ENCODE measurements around the gene MPHOSPH9.

MPHOSPH9 gene

GRCh38 chr12:123122626-123123025, 110.3 kb downstream of the MPHOSPH9 start:
- TF ChIP-seq TAF1 (IDR thresholded peaks at IDR 0.05; ENCODE audit: low read depth) (no peak), EP300 (IDR thresholded peaks at IDR 0.05; ENCODE audit: borderline replicate concordance) (no peak), NFIC (IDR thresholded peaks at IDR 0.05) (no peak), CEBPB (IDR thresholded peaks at IDR 0.05) (no peak), FOXM1 (IDR thresholded peaks at IDR 0.05; ENCODE audit: borderline replicate concordance, low read depth) (no peak), TCF12 (IDR thresholded peaks at IDR 0.05; ENCODE audit: low read depth) (no peak), ZBTB7A (IDR thresholded peaks at IDR 0.05; ENCODE audit: low read depth) (no peak), RAD21 (IDR thresholded peaks at IDR 0.05; ENCODE audit: low read depth) (no peak), EGR1 (IDR thresholded peaks at IDR 0.05) (no peak), CREB1 (IDR thresholded peaks at IDR 0.05; ENCODE audit: low read depth) (no peak), TEAD4 (IDR thresholded peaks at IDR 0.05) (no peak), YY1 (IDR thresholded peaks at IDR 0.05; ENCODE audit: low read depth) (no peak)
- TF ChIP-seq, protein P1, sequence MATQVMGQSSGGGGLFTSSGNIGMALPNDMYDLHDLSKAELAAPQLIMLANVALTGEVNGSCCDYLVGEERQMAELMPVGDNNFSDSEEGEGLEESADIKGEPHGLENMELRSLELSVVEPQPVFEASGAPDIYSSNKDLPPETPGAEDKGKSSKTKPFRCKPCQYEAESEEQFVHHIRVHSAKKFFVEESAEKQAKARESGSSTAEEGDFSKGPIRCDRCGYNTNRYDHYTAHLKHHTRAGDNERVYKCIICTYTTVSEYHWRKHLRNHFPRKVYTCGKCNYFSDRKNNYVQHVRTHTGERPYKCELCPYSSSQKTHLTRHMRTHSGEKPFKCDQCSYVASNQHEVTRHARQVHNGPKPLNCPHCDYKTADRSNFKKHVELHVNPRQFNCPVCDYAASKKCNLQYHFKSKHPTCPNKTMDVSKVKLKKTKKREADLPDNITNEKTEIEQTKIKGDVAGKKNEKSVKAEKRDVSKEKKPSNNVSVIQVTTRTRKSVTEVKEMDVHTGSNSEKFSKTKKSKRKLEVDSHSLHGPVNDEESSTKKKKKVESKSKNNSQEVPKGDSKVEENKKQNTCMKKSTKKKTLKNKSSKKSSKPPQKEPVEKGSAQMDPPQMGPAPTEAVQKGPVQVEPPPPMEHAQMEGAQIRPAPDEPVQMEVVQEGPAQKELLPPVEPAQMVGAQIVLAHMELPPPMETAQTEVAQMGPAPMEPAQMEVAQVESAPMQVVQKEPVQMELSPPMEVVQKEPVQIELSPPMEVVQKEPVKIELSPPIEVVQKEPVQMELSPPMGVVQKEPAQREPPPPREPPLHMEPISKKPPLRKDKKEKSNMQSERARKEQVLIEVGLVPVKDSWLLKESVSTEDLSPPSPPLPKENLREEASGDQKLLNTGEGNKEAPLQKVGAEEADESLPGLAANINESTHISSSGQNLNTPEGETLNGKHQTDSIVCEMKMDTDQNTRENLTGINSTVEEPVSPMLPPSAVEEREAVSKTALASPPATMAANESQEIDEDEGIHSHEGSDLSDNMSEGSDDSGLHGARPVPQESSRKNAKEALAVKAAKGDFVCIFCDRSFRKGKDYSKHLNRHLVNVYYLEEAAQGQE (IDR thresholded peaks at IDR 0.05; ENCODE audit: low read depth) = no peak
- TF ChIP-seq, protein P2, sequence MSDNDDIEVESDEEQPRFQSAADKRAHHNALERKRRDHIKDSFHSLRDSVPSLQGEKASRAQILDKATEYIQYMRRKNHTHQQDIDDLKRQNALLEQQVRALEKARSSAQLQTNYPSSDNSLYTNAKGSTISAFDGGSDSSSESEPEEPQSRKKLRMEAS (IDR thresholded peaks at IDR 0.05) = no peak
- TF ChIP-seq, protein P3, sequence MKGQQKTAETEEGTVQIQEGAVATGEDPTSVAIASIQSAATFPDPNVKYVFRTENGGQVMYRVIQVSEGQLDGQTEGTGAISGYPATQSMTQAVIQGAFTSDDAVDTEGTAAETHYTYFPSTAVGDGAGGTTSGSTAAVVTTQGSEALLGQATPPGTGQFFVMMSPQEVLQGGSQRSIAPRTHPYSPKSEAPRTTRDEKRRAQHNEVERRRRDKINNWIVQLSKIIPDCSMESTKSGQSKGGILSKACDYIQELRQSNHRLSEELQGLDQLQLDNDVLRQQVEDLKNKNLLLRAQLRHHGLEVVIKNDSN (IDR thresholded peaks at IDR 0.05) = no peak

- TF ChIP-seq EP300 (IDR thresholded peaks at IDR 0.05; ENCODE audit: borderline replicate concordance) (no peak), NFIC (IDR thresholded peaks at IDR 0.05) (no peak), TAF1 (IDR thresholded peaks at IDR 0.05; ENCODE audit: low read depth) (no peak), ZBTB7A (IDR thresholded peaks at IDR 0.05; ENCODE audit: low read depth) (no peak), RAD21 (IDR thresholded peaks at IDR 0.05; ENCODE audit: low read depth) (no peak), FOXM1 (IDR thresholded peaks at IDR 0.05; ENCODE audit: borderline replicate concordance, low read depth) (no peak)
- TF ChIP-seq, protein P1 (IDR thresholded peaks at IDR 0.05; ENCODE audit: low read depth) = no peak
Measured at GRCh38 chr12:123121670-123122069, 111.3 kb downstream of the MPHOSPH9 start.

- TF ChIP-seq TCF12 (IDR thresholded peaks at IDR 0.05; ENCODE audit: low read depth) (no peak), CREB1 (IDR thresholded peaks at IDR 0.05; ENCODE audit: low read depth) (no peak), TAF1 (IDR thresholded peaks at IDR 0.05; ENCODE audit: low read depth) (no peak), TEAD4 (IDR thresholded peaks at IDR 0.05) (no peak), ZBTB7A (IDR thresholded peaks at IDR 0.05; ENCODE audit: low read depth) (no peak), CEBPB (IDR thresholded peaks at IDR 0.05) (no peak), EP300 (IDR thresholded peaks at IDR 0.05; ENCODE audit: borderline replicate concordance) (no peak), RAD21 (IDR thresholded peaks at IDR 0.05; ENCODE audit: low read depth) (no peak), EGR1 (IDR thresholded peaks at IDR 0.05) (no peak)
- TF ChIP-seq, protein P3 (IDR thresholded peaks at IDR 0.05) = no peak
Measured at GRCh38 chr12:123120452-123121166, 112.3 kb downstream of the MPHOSPH9 start.

DNA sequence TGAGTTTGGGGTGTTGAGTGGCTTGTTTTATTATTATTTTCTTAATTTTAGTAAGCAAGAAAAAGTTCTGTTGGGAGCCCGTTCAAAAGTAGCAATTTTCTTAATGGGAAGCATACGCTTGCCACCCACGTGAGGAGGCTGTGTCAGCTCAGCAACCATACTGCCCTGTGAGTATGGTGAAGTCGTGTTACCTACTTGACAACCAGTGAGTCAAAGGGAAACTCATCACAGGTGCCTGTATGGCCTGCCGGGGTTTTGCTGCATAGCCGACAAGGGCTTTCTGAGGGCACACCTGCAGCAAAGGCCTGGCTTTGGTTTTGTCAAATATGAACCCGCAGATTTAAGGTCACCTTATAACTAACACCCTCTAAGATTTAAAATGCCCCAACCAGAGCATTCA, 113.1 kb downstream of the MPHOSPH9 start:
- TF ChIP-seq FOXM1 (IDR thresholded peaks at IDR 0.05; ENCODE audit: borderline replicate concordance, low read depth) = no peak
- TF ChIP-seq, protein P2 (IDR thresholded peaks at IDR 0.05) = no peak
- TF ChIP-seq, protein P3 (IDR thresholded peaks at IDR 0.05) = no peak
- no peak for TF ChIP-seq TCF12 (IDR thresholded peaks at IDR 0.05; ENCODE audit: low read depth)
- TF ChIP-seq CEBPB (IDR thresholded peaks at IDR 0.05) = no peak
- no peak for TF ChIP-seq ZBTB7A (IDR thresholded peaks at IDR 0.05; ENCODE audit: low read depth)
- TF ChIP-seq CREB1 (IDR thresholded peaks at IDR 0.05; ENCODE audit: low read depth) = no peak
- no peak for TF ChIP-seq EP300 (IDR thresholded peaks at IDR 0.05; ENCODE audit: borderline replicate concordance)
- no peak for TF ChIP-seq RAD21 (IDR thresholded peaks at IDR 0.05; ENCODE audit: low read depth)
- no peak for TF ChIP-seq EGR1 (IDR thresholded peaks at IDR 0.05)
- TF ChIP-seq TAF1 (IDR thresholded peaks at IDR 0.05; ENCODE audit: low read depth) = no peak

GRCh38 chr12:123118497-123118896, 114.4 kb downstream of the MPHOSPH9 start:
- no peak for TF ChIP-seq TAF1 (IDR thresholded peaks at IDR 0.05; ENCODE audit: low read depth)
- no peak for TF ChIP-seq RAD21 (IDR thresholded peaks at IDR 0.05; ENCODE audit: low read depth)
- no peak for TF ChIP-seq ZBTB7A (IDR thresholded peaks at IDR 0.05; ENCODE audit: low read depth)
- TF ChIP-seq CEBPB (IDR thresholded peaks at IDR 0.05) = no peak
- TF ChIP-seq, protein P1 (IDR thresholded peaks at IDR 0.05; ENCODE audit: low read depth) = no peak
- TF ChIP-seq YY1 (IDR thresholded peaks at IDR 0.05; ENCODE audit: low read depth) = no peak
- TF ChIP-seq, protein P2 (IDR thresholded peaks at IDR 0.05) = no peak
- no peak for TF ChIP-seq TCF12 (IDR thresholded peaks at IDR 0.05; ENCODE audit: low read depth)
- no peak for TF ChIP-seq FOXM1 (IDR thresholded peaks at IDR 0.05; ENCODE audit: borderline replicate concordance, low read depth)
- no peak for TF ChIP-seq NFIC (IDR thresholded peaks at IDR 0.05)
- no peak for TF ChIP-seq TEAD4 (IDR thresholded peaks at IDR 0.05)
- TF ChIP-seq EP300 (IDR thresholded peaks at IDR 0.05; ENCODE audit: borderline replicate concordance) = no peak
- TF ChIP-seq EGR1 (IDR thresholded peaks at IDR 0.05) = no peak
- TF ChIP-seq, protein P3 (IDR thresholded peaks at IDR 0.05) = no peak
- TF ChIP-seq CREB1 (IDR thresholded peaks at IDR 0.05; ENCODE audit: low read depth) = no peak
